T-helper 1 cell treated with Interleukin-12 subunit alpha and Interleukin-12 subunit beta and Interleukin-4 antibody, amounts not matched to agents 30 μg/mL and 1 μg/mL, for 36 hours (primary cell): ENCODE results near the gene SACS.

Source experiments
- H3K27ac Mint-ChIP-seq: one replicate; pipeline ENCODE4 v1.8.0; 2021; ENCODE audit warnings: mild to moderate bottlenecking, mixed read lengths
- H3K27me3 Mint-ChIP-seq: one replicate; pipeline ENCODE4 v1.8.0; 2021; ENCODE audit warnings: low read depth, mixed read lengths
- H3K36me3 Mint-ChIP-seq: one replicate; pipeline ENCODE4 v1.8.0; 2021; ENCODE audit warnings: low read depth, mixed read lengths
- H3K4me1 Mint-ChIP-seq: one replicate; pipeline ENCODE4 v1.8.0; 2021; ENCODE audit warnings: low read depth, mixed read lengths
- H3K4me3 Mint-ChIP-seq: one replicate; pipeline ENCODE4 v1.8.0; 2021; ENCODE audit warnings: mild to moderate bottlenecking, moderate library complexity, mixed read lengths
- H3K9me3 Mint-ChIP-seq: one replicate; pipeline ENCODE4 v1.8.0; 2021; ENCODE audit warnings: mixed read lengths

Gene SACS

DNA sequence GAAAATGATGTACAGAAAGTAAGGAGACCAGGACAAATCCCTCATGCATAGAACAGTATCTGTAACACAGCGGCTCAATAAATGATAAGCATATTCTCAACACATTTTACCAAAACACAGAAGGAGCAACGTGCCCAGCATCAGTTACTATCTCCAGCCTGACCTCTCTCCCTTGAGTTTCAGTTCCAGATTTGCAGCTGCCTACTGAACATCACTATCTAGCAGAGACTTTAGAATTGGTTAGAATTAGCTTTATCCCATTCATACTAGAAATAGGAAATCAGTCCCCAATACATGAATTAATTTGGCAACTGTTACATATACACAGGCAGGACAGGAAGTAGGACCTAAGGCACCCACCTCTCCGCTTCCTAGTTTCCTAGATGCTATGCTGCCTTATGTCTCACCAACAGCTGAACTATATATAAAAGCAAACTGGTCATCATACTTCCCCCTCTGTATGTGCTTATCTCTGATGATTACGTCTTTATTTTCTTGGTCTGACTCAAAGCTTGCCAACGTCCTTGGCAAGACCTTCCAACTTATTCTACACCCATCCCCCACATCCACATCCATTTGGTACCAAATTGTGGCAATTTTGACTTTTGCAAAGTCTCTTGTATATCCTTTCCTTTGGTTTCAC is 61.1 kb downstream of the SACS start:
- no peak overlapping the region for H3K27ac Mint-ChIP-seq
- H3K27me3 Mint-ChIP-seq: no peaks in the 10 kb centered on the region
- peaks cover 30% of the 10 kb centered on the region for H3K4me1 Mint-ChIP-seq
- no peak overlapping the region for H3K4me3 Mint-ChIP-seq
- H3K36me3 Mint-ChIP-seq: peaks cover 23% of the 10 kb centered on the region
- H3K9me3 Mint-ChIP-seq: no peaks in the 10 kb centered on the region

GRCh38 chr13:23367907-23368306 is 65.6 kb downstream of the SACS start:
- no peaks in the 10 kb centered on the region for H3K9me3 Mint-ChIP-seq
- H3K27me3 Mint-ChIP-seq: no peaks in the 10 kb centered on the region
- H3K36me3 Mint-ChIP-seq: peaks cover 50% of the 10 kb centered on the region
- H3K4me1 Mint-ChIP-seq: peaks cover 9% of the 10 kb centered on the region
- no peak overlapping the region for H3K4me3 Mint-ChIP-seq
- no peak overlapping the region for H3K27ac Mint-ChIP-seq

- Mint-ChIP-seq H3K27ac (no peak overlapping the region), H3K4me1 (no peaks in the 10 kb centered on the region), H3K9me3 (no peaks in the 10 kb centered on the region), H3K4me3 (no peak overlapping the region), H3K36me3 (peaks cover 45% of the 10 kb centered on the region), H3K27me3 (no peaks in the 10 kb centered on the region)
Measured at GRCh38 chr13:23365652-23366051, 67.8 kb downstream of the SACS start.

GRCh38 chr13:23359882-23360281 is 73.6 kb downstream of the SACS start:
- Mint-ChIP-seq H3K27me3 (no peaks in the 10 kb centered on the region), H3K4me1 (no peaks in the 10 kb centered on the region), H3K36me3 (peaks cover 25% of the 10 kb centered on the region)

GRCh38 chr13:23357349-23357748 is 76.2 kb downstream of the SACS start:
- Mint-ChIP-seq H3K27ac (no peak overlapping the region), H3K4me1 (peaks cover 2% of the 10 kb centered on the region), H3K27me3 (no peaks in the 10 kb centered on the region), H3K9me3 (no peaks in the 10 kb centered on the region), H3K36me3 (peaks cover 23% of the 10 kb centered on the region), H3K4me3 (no peak overlapping the region)

More at GRCh38 chr13:23359882-23360281, 73.6 kb downstream of the SACS start:
- Mint-ChIP-seq H3K4me3 (no peak overlapping the region), H3K9me3 (no peaks in the 10 kb centered on the region), H3K27ac (no peak overlapping the region)

DNA sequence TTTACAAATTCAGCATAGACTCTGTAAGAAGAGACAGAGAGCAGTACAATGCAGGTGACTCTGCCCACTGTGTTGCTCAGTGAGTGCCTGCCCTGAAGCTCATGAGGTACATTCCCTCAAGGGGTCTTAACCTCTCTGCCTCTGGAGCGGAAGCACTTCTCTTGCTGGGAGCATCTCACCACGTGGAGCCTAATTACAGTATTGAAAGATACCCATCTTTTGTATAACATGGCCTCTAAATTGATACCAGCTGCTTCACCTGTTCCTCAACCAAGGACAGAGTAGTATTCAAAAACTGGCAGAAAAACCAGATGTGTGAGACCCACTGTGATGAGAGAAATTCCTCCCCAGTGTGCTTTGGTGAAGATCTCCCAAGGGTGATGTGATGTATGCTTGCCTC is 77.1 kb downstream of the SACS start:
- peaks cover 29% of the 10 kb centered on the region for H3K36me3 Mint-ChIP-seq
- no peaks in the 10 kb centered on the region for H3K27me3 Mint-ChIP-seq
- no peak overlapping the region for H3K4me3 Mint-ChIP-seq
- H3K27ac Mint-ChIP-seq: no peak overlapping the region
- peaks cover 5% of the 10 kb centered on the region for H3K4me1 Mint-ChIP-seq
- no peaks in the 10 kb centered on the region for H3K9me3 Mint-ChIP-seq

DNA sequence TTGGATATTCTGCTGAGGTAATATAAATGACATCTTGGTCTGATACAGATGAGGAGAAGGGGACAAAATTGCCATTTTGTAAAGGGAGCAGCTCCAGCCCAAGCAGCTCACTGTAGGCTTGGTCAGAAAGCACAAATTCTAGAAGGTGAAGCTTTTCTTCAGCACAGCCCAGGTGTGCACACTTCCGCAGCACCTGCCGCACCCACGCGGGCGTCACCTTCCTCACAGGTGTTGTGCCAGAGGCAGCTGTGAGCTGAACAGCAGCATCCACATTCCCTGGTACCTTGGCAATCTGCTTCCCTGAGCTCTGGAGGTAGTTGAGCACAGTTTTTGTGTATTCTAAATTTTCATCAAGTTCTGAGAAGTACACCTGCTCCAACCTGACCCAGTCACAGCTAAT is 79.0 kb downstream of the SACS start:
- Mint-ChIP-seq H3K27me3 (no peaks in the 10 kb centered on the region), H3K9me3 (no peaks in the 10 kb centered on the region), H3K4me1 (peaks cover 5% of the 10 kb centered on the region), H3K4me3 (no peak overlapping the region), H3K27ac (no peak overlapping the region), H3K36me3 (peaks cover 39% of the 10 kb centered on the region)

DNA sequence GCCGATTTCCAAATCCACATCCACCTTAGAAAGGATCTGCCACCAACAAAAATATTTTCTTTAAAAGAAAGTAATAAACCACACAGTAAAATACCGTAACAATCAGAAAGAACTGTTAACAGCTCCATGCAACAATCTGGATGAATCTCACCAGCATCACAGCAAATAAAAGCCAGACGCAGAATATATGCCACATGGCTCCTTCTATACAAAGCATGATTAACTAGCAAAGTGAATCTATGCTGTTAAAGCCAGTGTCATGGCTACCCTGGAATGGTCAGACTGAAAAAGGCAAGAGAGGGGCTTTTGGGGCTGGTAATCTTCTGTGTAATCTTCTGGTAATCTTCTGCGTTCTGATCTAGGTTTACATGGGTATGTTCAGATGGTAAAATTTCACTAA is 81.3 kb downstream of the SACS start:
- no peak overlapping the region for H3K4me3 Mint-ChIP-seq
- H3K4me1 Mint-ChIP-seq: peaks cover 5% of the 10 kb centered on the region
- H3K36me3 Mint-ChIP-seq: peaks cover 57% of the 10 kb centered on the region
- no peak overlapping the region for H3K27ac Mint-ChIP-seq
- no peaks in the 10 kb centered on the region for H3K9me3 Mint-ChIP-seq
- no peaks in the 10 kb centered on the region for H3K27me3 Mint-ChIP-seq

GRCh38 chr13:23350009-23350408 is 83.5 kb downstream of the SACS start:
- H3K36me3 Mint-ChIP-seq: peaks cover 60% of the 10 kb centered on the region
- no peak overlapping the region for H3K27ac Mint-ChIP-seq
- H3K9me3 Mint-ChIP-seq: no peaks in the 10 kb centered on the region
- H3K4me1 Mint-ChIP-seq: peaks cover 5% of the 10 kb centered on the region
- no peaks in the 10 kb centered on the region for H3K27me3 Mint-ChIP-seq
- H3K4me3 Mint-ChIP-seq: no peak overlapping the region

DNA sequence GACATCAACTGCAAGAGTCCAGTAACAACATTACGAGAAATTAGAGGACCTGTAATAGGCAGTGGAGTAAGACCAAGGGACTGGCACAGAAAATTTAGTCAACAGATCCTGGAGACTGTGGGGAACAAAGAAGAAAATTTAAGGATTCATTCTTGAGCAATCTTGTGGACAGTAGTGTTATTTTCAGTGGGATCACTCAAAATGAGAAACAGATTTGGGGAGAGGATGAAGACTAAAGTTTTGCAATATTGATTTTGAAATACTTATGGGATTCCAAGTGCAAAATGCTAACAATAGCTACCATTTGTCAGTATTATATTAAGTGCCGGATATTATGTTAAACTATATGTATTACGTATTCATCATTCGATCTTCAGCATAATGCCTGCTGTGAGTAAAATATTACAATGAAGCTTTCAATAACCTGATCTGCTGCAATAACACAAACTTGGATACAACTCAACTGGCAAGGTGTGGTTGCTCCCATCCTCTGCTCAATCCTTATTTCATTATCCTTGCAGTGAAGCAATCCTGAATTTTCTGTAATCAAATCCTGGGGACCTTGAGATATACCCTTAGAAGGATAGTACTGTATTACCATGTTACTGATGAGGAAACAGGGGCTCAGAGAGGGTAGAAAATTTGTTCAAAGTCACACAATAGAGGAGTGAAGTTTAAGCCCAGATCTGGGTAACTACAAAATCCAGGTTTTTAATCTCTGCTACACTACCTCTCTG is 84.2 kb downstream of the SACS start:
- Mint-ChIP-seq H3K36me3 (peaks cover 57% of the 10 kb centered on the region), H3K4me1 (peaks cover 5% of the 10 kb centered on the region)

GRCh38 chr13:23348262-23349127 is 85.0 kb downstream of the SACS start:
- H3K27ac Mint-ChIP-seq: no peak overlapping the region
- no peaks in the 10 kb centered on the region for H3K9me3 Mint-ChIP-seq
- peaks cover 5% of the 10 kb centered on the region for H3K4me1 Mint-ChIP-seq
- H3K4me3 Mint-ChIP-seq: no peak overlapping the region
- peaks cover 59% of the 10 kb centered on the region for H3K36me3 Mint-ChIP-seq
- H3K27me3 Mint-ChIP-seq: no peaks in the 10 kb centered on the region

More for the DNA sequence above, 84.2 kb downstream of the SACS start:
- no peak overlapping the region for H3K4me3 Mint-ChIP-seq
- H3K9me3 Mint-ChIP-seq: no peaks in the 10 kb centered on the region
- H3K27ac Mint-ChIP-seq: no peak overlapping the region
- H3K27me3 Mint-ChIP-seq: no peaks in the 10 kb centered on the region

DNA sequence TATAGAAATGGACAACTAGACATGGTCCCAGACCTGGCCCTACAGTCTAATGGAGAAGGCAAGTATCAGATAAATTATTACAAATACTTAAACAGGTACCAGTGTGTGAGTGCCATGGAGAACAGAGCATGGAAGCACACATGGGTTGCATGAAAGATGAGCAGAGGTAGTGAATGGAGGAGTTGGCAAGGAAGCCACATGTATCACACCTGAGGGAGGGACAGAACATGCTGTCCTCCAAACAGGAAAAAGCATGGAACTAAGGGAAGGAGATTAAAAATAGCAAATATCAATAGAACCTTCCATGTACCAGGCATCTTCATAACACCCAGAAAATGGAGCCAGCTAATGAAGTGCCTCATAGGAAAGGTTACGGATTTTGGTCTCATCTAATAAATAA is 85.9 kb downstream of the SACS start:
- no peak overlapping the region for H3K27ac Mint-ChIP-seq
- no peak overlapping the region for H3K4me3 Mint-ChIP-seq
- peaks cover 59% of the 10 kb centered on the region for H3K36me3 Mint-ChIP-seq
- no peaks in the 10 kb centered on the region for H3K27me3 Mint-ChIP-seq
- peaks cover 3% of the 10 kb centered on the region for H3K4me1 Mint-ChIP-seq
- no peaks in the 10 kb centered on the region for H3K9me3 Mint-ChIP-seq

DNA sequence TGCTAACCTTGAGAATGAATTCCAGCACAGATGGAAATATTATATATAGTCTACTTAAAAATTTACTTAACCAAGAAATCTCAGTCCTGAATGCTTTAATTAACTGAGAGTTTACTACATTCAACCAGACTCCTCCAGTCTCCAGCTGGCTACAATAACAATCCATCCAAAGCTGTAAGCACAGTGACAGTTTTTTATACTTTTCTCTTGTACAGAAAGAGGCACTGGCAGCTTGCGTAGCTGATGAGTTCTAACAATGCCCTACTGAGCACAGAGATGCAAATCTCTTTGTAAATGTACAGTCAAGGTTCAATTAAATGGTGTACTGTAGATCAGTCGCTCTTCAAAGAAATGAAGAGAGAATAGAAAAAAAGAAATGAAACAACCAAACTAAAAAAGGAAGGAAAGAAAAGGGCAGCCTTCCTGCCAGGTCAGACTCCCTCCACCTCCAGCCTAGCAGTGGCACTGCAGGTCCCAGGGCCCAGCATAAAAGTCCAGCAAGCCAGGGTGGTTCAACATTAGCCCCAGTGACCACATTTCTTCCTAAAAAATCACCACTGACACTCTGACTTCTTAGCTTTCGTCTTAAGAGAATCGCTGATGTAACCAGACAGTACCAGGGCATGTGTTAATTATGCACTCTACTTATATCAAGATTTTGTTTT is 88.4 kb downstream of the SACS start:
- H3K27me3 Mint-ChIP-seq: no peaks in the 10 kb centered on the region
- no peak overlapping the region for H3K27ac Mint-ChIP-seq
- peaks cover 58% of the 10 kb centered on the region for H3K36me3 Mint-ChIP-seq
- H3K9me3 Mint-ChIP-seq: peaks cover under 1% of the 10 kb centered on the region
- no peak overlapping the region for H3K4me3 Mint-ChIP-seq
- H3K4me1 Mint-ChIP-seq: no peaks in the 10 kb centered on the region

- Mint-ChIP-seq H3K27ac (no peak overlapping the region), H3K4me1 (no peaks in the 10 kb centered on the region), H3K27me3 (no peaks in the 10 kb centered on the region), H3K4me3 (no peak overlapping the region), H3K36me3 (peaks cover 53% of the 10 kb centered on the region), H3K9me3 (peaks cover 38% of the 10 kb centered on the region)
Measured at GRCh38 chr13:23339225-23339624, 94.3 kb downstream of the SACS start.
